Measurements from ENCODE around the gene RANGAP1. TPM values are rescaled to one million over a fixed set of nuclear protein-coding genes. Genes with fewer than 3 reads are reported as not detected.

RANGAP1 gene
- total RNA-seq, 1 donor from 2014 or later, result 51.5 TPM

- intact Hi-C loops (cut with DNase I), result loop anchor here (1.0 kb wide), 1 partner anchor 19 kb away; no protein-coding TSS in a partner anchor
- ATAC-seq (no peak), DNase-seq (ENCODE audit: missing footprints) (no peak)
These were observed 43.4 kb downstream of the RANGAP1 start for GRCh38 chr22:41242396-41243117.

DNA sequence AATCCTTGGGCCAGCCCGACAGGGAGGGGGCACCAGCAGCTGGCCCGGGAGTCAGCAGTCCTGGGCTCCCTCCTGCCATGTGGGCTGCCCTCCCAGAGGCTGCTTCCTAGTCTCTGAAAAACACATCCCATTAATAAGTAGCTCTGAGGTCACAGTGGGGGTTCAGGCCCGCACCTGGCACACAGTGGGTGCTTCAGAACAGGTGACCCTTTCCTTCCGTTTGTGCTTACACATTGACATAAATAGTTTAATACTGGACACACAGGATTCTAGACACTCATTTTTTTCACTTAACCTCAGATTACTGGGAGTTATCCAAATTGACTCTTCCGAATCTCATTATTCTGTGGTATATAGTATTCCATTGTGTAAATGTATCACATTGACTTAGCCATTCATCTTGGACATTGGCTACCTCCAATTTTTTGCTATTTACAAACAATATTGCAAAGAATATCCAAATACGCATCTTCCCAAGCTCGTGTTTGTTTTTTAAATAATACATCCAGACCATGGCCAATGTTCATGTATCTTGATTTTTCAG lies 44.8 kb downstream of the RANGAP1 start:
- DNase-seq (ENCODE audit: missing footprints) (no peak), ATAC-seq (no peak)
- intact Hi-C loops (cut with DNase I), result no loop called here

DNA sequence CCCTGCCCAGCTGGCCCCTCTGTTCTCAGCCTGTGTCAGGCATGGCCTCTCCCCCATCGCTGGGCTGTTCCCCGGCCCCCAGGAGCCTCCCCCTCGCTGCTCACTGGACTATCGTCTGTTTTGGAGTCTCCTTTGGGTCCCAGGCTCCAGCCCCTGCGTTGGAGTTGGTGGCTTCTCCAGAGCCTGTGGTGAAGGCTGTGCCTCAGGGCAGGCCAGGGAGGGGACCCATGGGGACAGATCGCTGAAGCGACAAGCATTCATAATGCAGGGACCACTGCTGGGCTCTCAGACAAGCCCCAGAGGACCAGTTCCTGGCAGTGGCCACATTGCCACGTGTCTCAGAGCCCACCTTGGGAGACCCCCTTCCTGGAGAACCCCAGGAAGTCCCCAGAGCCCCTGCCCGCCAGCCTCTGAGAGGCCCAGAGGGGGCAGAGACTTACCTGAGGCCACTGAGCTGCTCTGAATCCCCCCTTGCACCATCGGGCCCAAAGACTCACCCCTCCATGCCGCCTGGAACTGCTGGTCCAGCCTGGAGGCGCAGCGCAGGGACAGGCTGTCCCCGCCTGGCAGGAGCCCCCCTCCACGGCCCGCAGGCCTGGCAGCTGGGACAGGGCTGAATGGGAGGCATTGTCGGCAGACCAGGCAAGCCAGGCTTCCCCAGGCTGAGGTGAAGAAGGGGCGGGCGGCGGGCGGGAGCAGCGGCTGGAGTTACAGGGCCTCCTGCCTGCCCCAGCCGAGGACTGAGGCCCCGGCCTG lies 45.4 kb downstream of the RANGAP1 start, which contains the start of gene CHADL:
Gene CHADL, minus strand, starts transcription at position 555 of the 756 bp plus-strand sequence. Its CDS starts 50 bp downstream, at position 505.
- no peak for DNase-seq (ENCODE audit: missing footprints)
- intact Hi-C loops (cut with DNase I), result no loop called here

GRCh38 chr22:41239443-41240128 lies 46.4 kb downstream of the RANGAP1 start:
- no peak for ATAC-seq
- intact Hi-C loops (cut with DNase I), result no loop called here
- no peak for DNase-seq (ENCODE audit: missing footprints)

More for the DNA sequence above, 45.4 kb downstream of the RANGAP1 start, which contains the start of gene CHADL:
- ATAC-seq, result peak; percentile 20

DNA sequence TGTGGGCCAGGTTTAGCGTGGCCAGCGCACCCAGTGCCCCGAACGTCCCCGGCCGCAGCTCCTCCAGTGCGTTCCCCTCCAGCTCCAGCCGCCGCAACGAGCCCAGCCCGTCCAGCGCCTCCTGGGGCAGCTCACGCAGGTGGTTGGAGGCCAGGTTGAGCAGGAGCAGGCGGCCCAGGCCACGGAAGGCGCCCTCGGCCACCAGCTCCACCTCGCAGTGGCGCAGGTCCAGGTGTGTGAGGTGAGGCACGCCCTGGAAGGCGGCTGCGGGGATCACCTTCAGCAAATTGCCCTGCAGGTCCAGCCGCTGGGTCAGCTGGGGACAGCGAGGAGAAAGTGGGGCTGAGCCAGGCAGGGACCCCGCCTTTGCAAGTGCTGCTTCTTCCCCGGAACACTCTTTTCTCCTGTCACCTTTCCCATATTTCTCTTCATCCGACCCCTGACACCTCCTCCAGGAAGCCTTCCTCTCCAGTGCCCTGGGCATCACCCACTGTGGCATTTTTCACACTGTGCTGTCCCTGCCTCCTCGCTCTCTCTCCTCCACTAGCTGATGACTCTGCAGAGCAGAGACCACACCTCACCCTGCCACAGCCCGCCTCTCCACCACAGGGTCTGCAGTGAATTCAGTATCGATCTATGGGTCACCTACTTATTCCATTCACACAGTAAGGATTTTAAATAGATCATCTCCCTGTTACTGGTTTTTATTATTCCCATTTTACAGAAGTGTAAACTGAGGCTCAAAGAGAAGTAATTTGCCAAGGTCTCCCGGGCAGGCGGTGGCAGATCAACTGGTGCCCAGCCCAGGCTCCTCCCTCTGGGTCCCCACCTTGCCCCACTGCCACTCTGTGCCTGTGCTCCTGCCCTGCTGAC lies 47.2 kb downstream of the RANGAP1 start:
- intact Hi-C loops (cut with DNase I), result no loop called here
- ATAC-seq, result no peak
- DNase-seq (ENCODE audit: missing footprints), result no peak

- ATAC-seq (peak; percentile 60), DNase-seq (ENCODE audit: missing footprints) (peak; percentile 90)
- intact Hi-C loops (cut with DNase I), result no loop called here
These were observed 48.0 kb downstream of the RANGAP1 start for GRCh38 chr22:41237707-41238569.

- DNase-seq (ENCODE audit: missing footprints), result no peak
- intact Hi-C loops (cut with DNase I), result no loop called here
- no peak for ATAC-seq
These were observed 48.8 kb downstream of the RANGAP1 start for GRCh38 chr22:41237036-41237706.

GRCh38 chr22:41234815-41235695 lies 50.9 kb downstream of the RANGAP1 start:
- intact Hi-C loops (cut with DNase I), result no loop called here
- peak; percentile 29 for ATAC-seq
- no peak for DNase-seq (ENCODE audit: missing footprints)

- ATAC-seq (no peak), DNase-seq (ENCODE audit: missing footprints) (peak; percentile 2)
- intact Hi-C loops (cut with DNase I), result no loop called here
These were observed 54.6 kb downstream of the RANGAP1 start for GRCh38 chr22:41231369-41231768.

GRCh38 chr22:41230401-41230785 lies 55.6 kb downstream of the RANGAP1 start:
- DNase-seq (ENCODE audit: missing footprints) (peak; percentile 56), ATAC-seq (no peak)
- intact Hi-C loops (cut with DNase I), result no loop called here

GRCh38 chr22:41229730-41230400 lies 56.1 kb downstream of the RANGAP1 start:
- ATAC-seq, result peak; percentile 83
- DNase-seq (ENCODE audit: missing footprints), result peak; percentile 75
- intact Hi-C loops (cut with DNase I), result no loop called here

GRCh38 chr22:41229215-41229614 lies 56.8 kb downstream of the RANGAP1 start:
- ATAC-seq, result no peak
- intact Hi-C loops (cut with DNase I), result no loop called here
- DNase-seq (ENCODE audit: missing footprints), result peak; percentile 9

DNA sequence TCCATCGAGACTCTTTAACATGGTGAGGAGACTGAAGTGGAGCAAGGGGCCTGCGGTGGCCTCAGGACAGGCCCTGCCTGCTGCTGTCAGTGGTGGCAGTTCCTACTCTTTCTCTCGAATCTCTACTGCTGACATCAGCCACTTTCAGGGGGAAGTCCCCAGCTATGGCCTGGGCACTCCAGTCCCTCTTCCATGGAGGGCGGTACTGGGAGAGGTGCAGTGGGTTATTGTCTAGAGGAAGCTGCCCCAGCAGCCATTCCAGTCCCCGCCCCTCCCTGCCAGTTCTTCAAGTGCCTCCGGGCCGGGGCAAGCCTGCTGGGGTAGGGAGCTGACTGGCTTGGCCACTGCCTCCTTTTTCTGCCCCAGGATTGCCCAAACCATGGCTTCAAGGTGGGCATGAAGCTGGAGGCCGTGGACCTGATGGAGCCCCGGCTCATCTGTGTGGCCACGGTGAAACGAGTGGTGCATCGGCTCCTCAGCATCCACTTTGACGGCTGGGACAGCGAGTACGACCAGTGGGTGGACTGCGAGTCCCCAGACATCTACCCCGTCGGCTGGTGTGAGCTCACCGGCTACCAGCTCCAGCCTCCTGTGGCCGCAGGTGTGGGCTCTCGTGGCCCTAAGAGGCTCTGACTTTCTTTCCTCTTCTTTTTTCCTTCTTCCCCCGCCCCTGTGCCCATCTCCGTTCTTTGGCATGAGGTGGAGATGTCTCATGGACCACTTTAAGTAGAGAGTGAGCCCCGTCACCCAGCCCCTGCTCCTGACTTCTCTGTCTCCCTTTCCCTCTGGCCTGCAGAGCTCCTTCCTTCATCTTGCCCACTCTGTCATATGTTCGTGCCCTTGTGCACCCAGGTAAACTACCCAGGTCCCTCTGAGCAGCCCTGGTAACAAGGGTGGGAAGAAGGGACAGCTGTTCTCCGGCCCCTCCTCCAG lies 59.0 kb downstream of the RANGAP1 start:
- DNase-seq (ENCODE audit: missing footprints), result no peak
- intact Hi-C loops (cut with DNase I), result no loop called here
- ATAC-seq, result peak; percentile 45

DNA sequence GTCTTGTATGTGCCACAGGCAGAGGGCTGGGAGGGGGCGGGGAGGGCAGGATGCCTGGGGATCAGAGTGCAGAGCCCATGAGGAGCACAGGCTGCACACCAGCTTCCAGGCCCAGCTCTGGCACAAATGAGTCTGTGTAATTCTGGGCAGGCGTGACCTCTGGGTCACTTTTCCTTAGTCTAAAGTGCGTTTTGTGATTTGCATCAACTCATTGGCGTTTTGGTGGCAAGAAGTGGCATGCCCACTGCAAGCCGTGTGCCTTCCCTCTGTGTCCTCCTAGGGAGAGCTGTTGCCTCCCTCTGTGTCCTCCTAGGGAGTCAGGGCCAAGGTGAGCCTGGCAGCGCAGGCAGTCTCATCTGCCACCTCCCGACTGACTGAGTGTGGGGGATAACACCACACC lies 62.5 kb downstream of the RANGAP1 start:
- intact Hi-C loops (cut with DNase I), result no loop called here
- DNase-seq (ENCODE audit: missing footprints), result no peak
- ATAC-seq, result no peak

All from Right ventricle myocardium inferior (tissue), 1 donor.